SK-N-SH treated with all-trans-retinoic acid at 6 μM for 48 hours (cell line): ENCODE measurements around the gene FNDC3B.

Source experiments
- ATAC-seq: fragments of 200-7000 bp; cut with Tn5 transposase; 3 replicates; pipeline ENCODE4 v1.9.1; 2020; ENCODE audit warnings: mild to moderate bottlenecking, moderate library complexity
- ARNTL ChIP-seq: fragments of 450-650 bp; formaldehyde crosslinking; IDR thresholded peaks from 2 replicates; pipeline ENCODE4 v1.5.0; 2020; ENCODE audit warnings: low read depth, mild to moderate bottlenecking, moderate library complexity, borderline replicate concordance
- BACH2 ChIP-seq: fragments of 250-450 bp; sonication (Bioruptor Pico); IDR thresholded peaks from 2 replicates; pipeline ENCODE4 v1.9.0; 2021; ENCODE audit warnings: mild to moderate bottlenecking, borderline replicate concordance
- CREB5 ChIP-seq: fragments of 250-450 bp; sonication (Bioruptor Pico); IDR thresholded peaks from 2 replicates; pipeline ENCODE4 v1.5.1; 2020; ENCODE audit warnings: low read depth, mild to moderate bottlenecking, moderate library complexity
- CSDC2 ChIP-seq: fragments of 250-450 bp; sonication (Bioruptor Pico); IDR thresholded peaks from 2 replicates; pipeline ENCODE4 v1.5.0; 2020; ENCODE audit warnings: mild to moderate bottlenecking, moderate library complexity
- ESRRG ChIP-seq: fragments of 250-450 bp; sonication (Bioruptor Pico); IDR thresholded peaks from 2 replicates; pipeline ENCODE4 v1.6.1; 2021; ENCODE audit warnings: mild to moderate bottlenecking
- GLIS3 ChIP-seq: fragments of 250-450 bp; sonication (Bioruptor Pico); IDR thresholded peaks from 2 replicates; pipeline ENCODE4 v1.5.0; 2020; ENCODE audit warnings: mild to moderate bottlenecking, moderate library complexity
- ISL1 ChIP-seq: fragments of 250-450 bp; sonication (Bioruptor Pico); IDR thresholded peaks from 2 replicates; pipeline ENCODE4 v2.1.2; 2022; ENCODE audit warnings: mild to moderate bottlenecking, moderate library complexity
- OSR1 ChIP-seq: fragments of 250-450 bp; sonication (Bioruptor Pico); IDR thresholded peaks from 2 replicates; pipeline ENCODE4 v1.8.0; 2022; ENCODE audit warnings: moderate library complexity, mild to moderate bottlenecking, inconsistent platforms
- PATZ1 ChIP-seq: fragments of 250-450 bp; sonication (Bioruptor Pico); IDR thresholded peaks from 2 replicates; pipeline ENCODE4 v1.8.0; 2020; ENCODE audit warnings: mild to moderate bottlenecking, moderate library complexity, borderline replicate concordance
- POU6F1 ChIP-seq: fragments of 250-450 bp; sonication (Bioruptor Pico); IDR thresholded peaks from 2 replicates; pipeline ENCODE4 v1.8.0; 2021; ENCODE audit warnings: low read depth, mild to moderate bottlenecking, moderate library complexity, borderline replicate concordance
- PPARA ChIP-seq: fragments of 250-450 bp; sonication (Bioruptor Pico); IDR thresholded peaks from 2 replicates; pipeline ENCODE4 v1.5.0; 2020; ENCODE audit warnings: mild to moderate bottlenecking, borderline replicate concordance
- RARB ChIP-seq: fragments of 250-450 bp; sonication (Bioruptor Pico); IDR thresholded peaks from 2 replicates; pipeline ENCODE4 v1.8.0; 2021; ENCODE audit warnings: mild to moderate bottlenecking, moderate library complexity
- SNAI2 ChIP-seq: fragments of 250-450 bp; sonication (Bioruptor Pico); IDR thresholded peaks from 2 replicates; pipeline ENCODE4 v1.5.0; 2020; ENCODE audit warnings: mild to moderate bottlenecking, moderate library complexity
- ZFP3 ChIP-seq: fragments of 250-450 bp; sonication (Bioruptor Pico); IDR thresholded peaks from 2 replicates; pipeline ENCODE4 v1.5.0; 2020; ENCODE audit warnings: mild to moderate bottlenecking, moderate library complexity
- ZFP30 ChIP-seq: fragments of 450-650 bp; formaldehyde crosslinking; IDR thresholded peaks from 2 replicates; pipeline ENCODE4 v1.5.0; 2022; ENCODE audit warnings: mild to moderate bottlenecking, moderate library complexity
- ZNF565 ChIP-seq: fragments of 450-650 bp; formaldehyde crosslinking; conservative IDR thresholded peaks from 2 replicates; pipeline ENCODE4 v1.5.0; 2020; ENCODE audit warnings: low read depth, mild to moderate bottlenecking, moderate library complexity
- ZNF70 ChIP-seq: fragments of 450-650 bp; formaldehyde crosslinking; IDR thresholded peaks from 2 replicates; pipeline ENCODE4 v1.5.0; 2020; ENCODE audit warnings: mild to moderate bottlenecking, moderate library complexity
- ZNF8 ChIP-seq: fragments of 450-650 bp; formaldehyde crosslinking; IDR thresholded peaks from 2 replicates; pipeline ENCODE4 v1.5.0; 2020; ENCODE audit warnings: mild to moderate bottlenecking, moderate library complexity
- TF ChIP-seq, protein P1 (sequence below): fragments of 250-450 bp; sonication (Bioruptor Pico); IDR thresholded peaks from 2 replicates; pipeline ENCODE4 v1.5.0; 2020; ENCODE audit warnings: mild to moderate bottlenecking, moderate library complexity
- TF ChIP-seq, protein P2 (sequence below): fragments of 250-450 bp; sonication (Bioruptor Pico); IDR thresholded peaks from 2 replicates; pipeline ENCODE4 v1.5.1; 2021; ENCODE audit warnings: mild to moderate bottlenecking, moderate library complexity

FNDC3B gene

DNA sequence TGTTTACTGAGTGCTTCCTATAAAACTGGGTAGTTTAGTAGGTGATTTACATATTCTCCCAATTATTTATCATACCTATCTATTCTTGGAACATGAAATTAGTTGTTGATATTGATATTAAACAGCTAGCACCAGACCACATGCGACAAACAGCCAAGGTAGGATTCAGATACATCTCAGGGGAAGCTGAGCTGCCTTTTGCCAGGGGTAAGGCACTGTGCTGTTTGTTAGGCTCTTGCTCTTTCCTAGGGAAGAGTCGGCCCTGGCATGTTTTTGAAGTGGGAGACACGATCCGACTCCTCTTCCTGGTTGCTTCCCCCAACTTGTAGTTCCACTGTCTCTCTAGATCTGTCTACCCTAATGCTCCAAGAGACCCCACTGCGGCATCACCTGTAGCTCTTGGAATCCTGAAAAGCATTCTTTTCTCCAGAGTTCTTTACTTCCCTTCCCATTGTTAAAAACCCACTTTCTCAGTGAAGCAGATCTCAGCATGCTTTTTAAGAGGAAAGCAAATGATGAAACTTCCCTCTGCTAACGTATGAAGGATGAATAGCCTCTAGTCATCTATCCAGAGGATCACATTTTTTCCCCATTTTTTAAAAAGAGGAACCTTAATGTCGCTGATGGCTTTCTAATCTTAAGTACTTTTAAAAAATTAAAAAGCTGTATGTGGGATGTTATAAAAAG, 270.5 kb downstream of the FNDC3B start (continued):
- TF ChIP-seq, protein P1, sequence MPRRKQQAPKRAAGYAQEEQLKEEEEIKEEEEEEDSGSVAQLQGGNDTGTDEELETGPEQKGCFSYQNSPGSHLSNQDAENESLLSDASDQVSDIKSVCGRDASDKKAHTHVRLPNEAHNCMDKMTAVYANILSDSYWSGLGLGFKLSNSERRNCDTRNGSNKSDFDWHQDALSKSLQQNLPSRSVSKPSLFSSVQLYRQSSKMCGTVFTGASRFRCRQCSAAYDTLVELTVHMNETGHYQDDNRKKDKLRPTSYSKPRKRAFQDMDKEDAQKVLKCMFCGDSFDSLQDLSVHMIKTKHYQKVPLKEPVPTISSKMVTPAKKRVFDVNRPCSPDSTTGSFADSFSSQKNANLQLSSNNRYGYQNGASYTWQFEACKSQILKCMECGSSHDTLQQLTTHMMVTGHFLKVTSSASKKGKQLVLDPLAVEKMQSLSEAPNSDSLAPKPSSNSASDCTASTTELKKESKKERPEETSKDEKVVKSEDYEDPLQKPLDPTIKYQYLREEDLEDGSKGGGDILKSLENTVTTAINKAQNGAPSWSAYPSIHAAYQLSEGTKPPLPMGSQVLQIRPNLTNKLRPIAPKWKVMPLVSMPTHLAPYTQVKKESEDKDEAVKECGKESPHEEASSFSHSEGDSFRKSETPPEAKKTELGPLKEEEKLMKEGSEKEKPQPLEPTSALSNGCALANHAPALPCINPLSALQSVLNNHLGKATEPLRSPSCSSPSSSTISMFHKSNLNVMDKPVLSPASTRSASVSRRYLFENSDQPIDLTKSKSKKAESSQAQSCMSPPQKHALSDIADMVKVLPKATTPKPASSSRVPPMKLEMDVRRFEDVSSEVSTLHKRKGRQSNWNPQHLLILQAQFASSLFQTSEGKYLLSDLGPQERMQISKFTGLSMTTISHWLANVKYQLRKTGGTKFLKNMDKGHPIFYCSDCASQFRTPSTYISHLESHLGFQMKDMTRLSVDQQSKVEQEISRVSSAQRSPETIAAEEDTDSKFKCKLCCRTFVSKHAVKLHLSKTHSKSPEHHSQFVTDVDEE, result no peak
- TF ChIP-seq, protein P2, sequence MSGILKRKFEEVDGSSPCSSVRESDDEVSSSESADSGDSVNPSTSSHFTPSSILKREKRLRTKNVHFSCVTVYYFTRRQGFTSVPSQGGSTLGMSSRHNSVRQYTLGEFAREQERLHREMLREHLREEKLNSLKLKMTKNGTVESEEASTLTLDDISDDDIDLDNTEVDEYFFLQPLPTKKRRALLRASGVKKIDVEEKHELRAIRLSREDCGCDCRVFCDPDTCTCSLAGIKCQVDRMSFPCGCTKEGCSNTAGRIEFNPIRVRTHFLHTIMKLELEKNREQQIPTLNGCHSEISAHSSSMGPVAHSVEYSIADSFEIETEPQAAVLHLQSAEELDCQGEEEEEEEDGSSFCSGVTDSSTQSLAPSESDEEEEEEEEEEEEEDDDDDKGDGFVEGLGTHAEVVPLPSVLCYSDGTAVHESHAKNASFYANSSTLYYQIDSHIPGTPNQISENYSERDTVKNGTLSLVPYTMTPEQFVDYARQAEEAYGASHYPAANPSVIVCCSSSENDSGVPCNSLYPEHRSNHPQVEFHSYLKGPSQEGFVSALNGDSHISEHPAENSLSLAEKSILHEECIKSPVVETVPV (CRISPR knock-in tag), result no peak
- no peak for TF ChIP-seq ESRRG (CRISPR knock-in tag)

GRCh38 chr3:172310428-172310760, 271.0 kb downstream of the FNDC3B start:
- no peak for TF ChIP-seq SNAI2
- no peak for TF ChIP-seq CSDC2 (CRISPR knock-in tag)
- no peak for TF ChIP-seq BACH2 (CRISPR knock-in tag)
- TF ChIP-seq RARB, result no peak
- TF ChIP-seq OSR1, result no peak
- no peak for TF ChIP-seq PPARA (CRISPR knock-in tag)
- TF ChIP-seq GLIS3 (CRISPR knock-in tag), result no peak
- TF ChIP-seq, protein P1, result no peak
- TF ChIP-seq ZNF565, result no peak
- TF ChIP-seq PATZ1, result no peak
- TF ChIP-seq, protein P2 (CRISPR knock-in tag), result no peak
- no peak for TF ChIP-seq CREB5 (CRISPR knock-in tag)
- no peak for TF ChIP-seq ZFP30 (CRISPR knock-in tag)
- no peak for TF ChIP-seq ZNF70 (CRISPR knock-in tag)
- TF ChIP-seq ARNTL (CRISPR knock-in tag), result no peak
- no peak for TF ChIP-seq ZFP3 (CRISPR knock-in tag)
- no peak for TF ChIP-seq ZNF8 (CRISPR knock-in tag)
- TF ChIP-seq, all 23 proteins: peak for 0
- ATAC-seq, result no peak

DNA sequence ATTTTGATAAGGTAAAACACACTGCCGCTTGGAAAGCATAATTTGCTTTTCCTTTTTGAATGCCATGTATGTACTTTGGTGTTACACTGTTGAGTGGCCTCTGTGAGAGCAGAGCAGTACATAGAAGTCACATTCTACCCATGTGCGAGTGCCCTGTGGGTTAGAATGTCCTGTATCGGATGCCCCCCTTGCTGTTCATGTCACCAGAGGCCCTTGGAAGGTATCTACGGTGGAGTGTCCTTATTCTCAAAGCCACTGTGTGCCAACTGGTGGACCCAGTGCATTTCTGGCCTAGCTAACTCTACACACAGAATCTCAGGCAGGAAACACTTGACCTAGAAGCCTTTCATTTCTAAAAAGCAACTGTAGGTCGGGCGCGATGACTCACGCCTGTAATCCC, 271.8 kb downstream of the FNDC3B start:
- no peak for ATAC-seq
- TF ChIP-seq ARNTL (CRISPR knock-in tag) (no peak), POU6F1 (no peak), ISL1 (no peak), ZFP30 (CRISPR knock-in tag) (no peak), CREB5 (CRISPR knock-in tag) (no peak), ZNF565 (no peak), CSDC2 (CRISPR knock-in tag) (no peak), OSR1 (no peak), ESRRG (CRISPR knock-in tag) (no peak), ZNF70 (CRISPR knock-in tag) (no peak)
- TF ChIP-seq, protein P2 (CRISPR knock-in tag), result no peak
